Right renal pelvis (tissue), 4 donors: ENCODE results near the gene RAB5IF. TPM values are rescaled to one million over a fixed set of nuclear protein-coding genes. Genes with fewer than 3 reads are reported as not detected.

Experiments
- DNase-seq, 4 donors: peaks; one replicate each; pipeline ENCODE4 v3.0.0-alpha.2; 2013; ENCODE audit warnings: low read depth in 4 of 4, low spot score in 3 of 4, missing footprints in 1 of 4
- polyA plus RNA-seq, 4 donors: library from polyadenylated mRNA; unstranded; fragments of 120-200 nt; gene quantifications; one replicate each; pipeline ENCODE4 v1.2.1, GENCODE V29; 2013; ENCODE audit not compliant: insufficient read length in 4 of 4

Gene RAB5IF
- polyA plus RNA-seq, 4 donors = 58.2 to 71.8 (median 65.0) TPM

DNA sequence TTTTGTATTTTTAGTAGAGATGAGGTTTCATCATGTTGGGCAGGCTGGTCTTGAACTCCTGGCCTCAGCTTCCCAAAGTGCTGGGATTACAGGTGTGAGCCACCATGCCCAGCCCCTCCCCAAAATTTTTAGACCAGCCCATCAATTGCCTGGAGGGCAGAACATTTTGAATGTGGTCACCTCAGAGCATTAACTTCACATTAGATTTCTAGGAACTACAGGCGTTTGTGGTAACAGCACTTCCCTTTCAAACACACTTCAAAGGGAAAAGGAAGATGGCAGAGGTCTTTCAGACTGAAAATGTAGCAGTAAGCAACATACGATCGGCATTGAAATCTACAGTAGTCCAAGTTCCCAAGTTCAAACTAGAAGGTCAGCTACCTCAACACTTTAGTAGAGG, 52.7 kb downstream of the RAB5IF start:
- no peak for DNase-seq

Other genes with a start within 250 kb of the RAB5IF start
- 100 to 1,000 TPM; 237 to 261 (median 257) TPM for gene MYL9, start 64.3 kb upstream of the RAB5IF start, polyA plus RNA-seq
- 10 to 100 TPM; 53.9 to 66.3 (median 63.0) TPM for gene TGIF2, start 32.2 kb upstream of the RAB5IF start, polyA plus RNA-seq
- gene SLA2, start 40.4 kb downstream of the RAB5IF start, polyA plus RNA-seq = under 1 TPM; 0.32 to 0.54 (median 0.44) TPM
- gene NDRG3, start 140.3 kb downstream of the RAB5IF start, polyA plus RNA-seq = 10 to 100 TPM; 31.3 to 35.9 (median 33.9) TPM
- 10 to 100 TPM; 17.0 to 19.2 (median 18.9) TPM for gene DSN1, start 168.0 kb downstream of the RAB5IF start, polyA plus RNA-seq